Ascending aorta (tissue), 2 donors: ENCODE data around the gene MBIP. TPM values are rescaled to one million over a fixed set of nuclear protein-coding genes. Genes with fewer than 3 reads are reported as not detected.
A peak's percentile ranks its signal among the peaks of the same experiment; 100 is the strongest.
"Not testable (repeated sequence)": the region's sequence is repeated elsewhere in the genome, so short reads cannot be mapped to it uniquely, and the experiment has no call there.

Experiments
- DNase-seq, 2 donors: peaks; one replicate each; pipeline ENCODE4 v3.0.0-alpha.2; 2019; ENCODE audit warnings: low spot score in 2 of 2
- H3K27ac ChIP-seq, 2 donors: fragments of 200-600 bp; sonication (generic); one replicate each; pipeline ENCODE4 v1.5.1; 2016 to 2017; ENCODE audit warnings: mild to moderate bottlenecking in 1 of 2
- H3K27me3 ChIP-seq: fragments of 200-600 bp; sonication (generic); one replicate; pipeline ENCODE4 v1.5.1; 2017
- H3K36me3 ChIP-seq, 2 donors: fragments of 200-600 bp; sonication (generic); one replicate each; pipeline ENCODE4 v1.5.1; 2016
- H3K4me1 ChIP-seq, 2 donors: fragments of 200-600 bp; sonication (generic); one replicate each; pipeline ENCODE4 v1.5.1; 2016 to 2017; ENCODE audit warnings: mild to moderate bottlenecking in 1 of 2
- H3K4me3 ChIP-seq, 2 donors: fragments of 200-600 bp; sonication (generic); one replicate each; pipeline ENCODE4 v1.5.1; 2016 to 2017; ENCODE audit warnings: mild to moderate bottlenecking in 1 of 2
- H3K9me3 ChIP-seq, 2 donors: fragments of 200-600 bp; sonication (generic); one replicate each; pipeline ENCODE4 v1.5.1; 2016
- CTCF ChIP-seq, 3 experiments: fragments of 200-600 bp in 2 of 3; fragments of 450-650 bp in 1 of 3; sonication (generic) in 2 of 3; IDR thresholded peaks; one replicate each; pipeline ENCODE4 v1.5.1; 2016 to 2019; ENCODE audit warnings: antibody characterized with exemption in 3 of 3, mild to moderate bottlenecking in 1 of 3, moderate library complexity in 1 of 3
- intact Hi-C: fragments of 100-400 bp; cut with DNase I; formaldehyde crosslinking; loops from one replicate; pipeline ENCODE4 v1.15.1; 2023
- total RNA-seq: library from RNA; depleted of rRNA; stranded (reverse); fragments of >200 nt; gene quantifications from one replicate; pipeline ENCODE4 v1.1.0, GENCODE V29; 2016

MBIP gene
- total RNA-seq, 1 donor from 2014 or later, result 2.2 TPM

GRCh38 chr14:36339816-36340215 lies 19.4 kb upstream of the MBIP start:
- Histone ChIP-seq H3K4me1 (no peaks in the 10 kb centered on the region), H3K9me3 (no peaks in the 10 kb centered on the region), H3K4me3 (no peak overlapping the region), H3K27me3 (no peaks in the 10 kb centered on the region), H3K36me3 (no peaks in the 10 kb centered on the region), H3K27ac (no peak overlapping the region)
- intact Hi-C loops, result no loop called here
- DNase-seq, result no peak
- no peak for TF ChIP-seq CTCF (IDR thresholded peaks at IDR 0.05)

GRCh38 chr14:36333119-36333518 lies 12.7 kb upstream of the MBIP start:
- H3K27ac ChIP-seq, result no peak overlapping the region
- no peaks in the 10 kb centered on the region for H3K27me3 ChIP-seq
- no peak for DNase-seq
- intact Hi-C loops, result no loop called here
- TF ChIP-seq CTCF (IDR thresholded peaks at IDR 0.05), result no peak
- H3K36me3 ChIP-seq, result no peaks in the 10 kb centered on the region
- no peaks in the 10 kb centered on the region for H3K9me3 ChIP-seq
- H3K4me3 ChIP-seq, result no peak overlapping the region
- H3K4me1 ChIP-seq, result no peaks in the 10 kb centered on the region

- H3K4me1 ChIP-seq, H3K4me3 ChIP-seq, DNase-seq, H3K27me3 ChIP-seq, intact Hi-C loops, H3K36me3 ChIP-seq, H3K27ac ChIP-seq, H3K9me3 ChIP-seq: not testable (repeated sequence)
Measured at GRCh38 chr14:36327573-36327972, 7.1 kb upstream of the MBIP start.

GRCh38 chr14:36325853-36326252 lies 5.4 kb upstream of the MBIP start:
- DNase-seq, result no peak
- no peak for TF ChIP-seq CTCF (IDR thresholded peaks at IDR 0.05)
- Histone ChIP-seq H3K27ac (no peak overlapping the region), H3K27me3 (no peaks in the 10 kb centered on the region), H3K4me3 (no peak overlapping the region), H3K9me3 (no peaks in the 10 kb centered on the region), H3K4me1 (no peaks in the 10 kb centered on the region), H3K36me3 (no peaks in the 10 kb centered on the region)
- intact Hi-C loops, result no loop called here

DNA sequence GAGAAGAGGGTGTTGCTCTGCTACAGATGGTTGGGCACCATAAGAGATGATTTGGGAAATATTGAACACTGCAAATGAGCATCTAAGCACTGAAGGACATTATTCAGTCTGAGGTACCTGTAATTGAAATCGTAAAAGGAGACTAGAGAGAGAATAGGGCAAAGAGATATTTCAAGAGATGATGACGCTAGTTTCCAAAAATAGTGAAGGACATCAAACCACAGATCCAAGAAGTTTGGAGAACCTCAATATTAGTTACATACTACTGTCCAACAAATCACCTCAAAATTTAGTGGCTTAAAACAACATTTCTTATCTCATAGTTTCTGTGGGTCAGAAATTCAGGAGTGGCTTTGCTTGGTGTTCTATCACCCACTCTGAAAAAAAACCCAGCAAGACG lies 4.5 kb upstream of the MBIP start:
- intact Hi-C loops, result loop anchor here (5.0 kb wide), 2 partner anchors 57 to 337 kb away; partner anchors contain the start of gene PAX9
- no peaks in the 10 kb centered on the region for H3K36me3 ChIP-seq
- H3K27ac ChIP-seq, result no peak overlapping the region
- H3K27me3 ChIP-seq, result no peaks in the 10 kb centered on the region
- no peaks in the 10 kb centered on the region for H3K9me3 ChIP-seq
- TF ChIP-seq CTCF (IDR thresholded peaks at IDR 0.05), result no peak
- H3K4me3 ChIP-seq, result no peak overlapping the region
- DNase-seq, result no peak
- H3K4me1 ChIP-seq, result no peaks in the 10 kb centered on the region

GRCh38 chr14:36320897-36321381 lies 502 bp upstream of the MBIP start:
- H3K4me1 ChIP-seq, result peaks cover 0 to 7% of the 10 kb centered on the region in 2 donors
- H3K9me3 ChIP-seq, result no peaks in the 10 kb centered on the region
- H3K36me3 ChIP-seq, result no peaks in the 10 kb centered on the region
- H3K27ac ChIP-seq, result peak overlapping the region in 1 of 2 donors; percentile 62
- no peak for DNase-seq
- no peak for TF ChIP-seq CTCF (IDR thresholded peaks at IDR 0.05)
- intact Hi-C loops, result loop anchor here (2.0 to 5.0 kb wide), 3 partner anchors 61 to 494 kb away; partner anchors contain the start of genes BRMS1L and PAX9
- H3K4me3 ChIP-seq, result peak overlapping the region; percentile 68 to 93
- no peaks in the 10 kb centered on the region for H3K27me3 ChIP-seq
